Esophagus muscularis mucosa (tissue), 4 donors: Measurements from ENCODE around the gene CRNN. TPM values are rescaled to one million over a fixed set of nuclear protein-coding genes. Genes with fewer than 3 reads are reported as not detected.

Experiments
- DNase-seq: peaks from one replicate; pipeline ENCODE4 v3.0.0-alpha.2; 2017; ENCODE audit errors: extremely low spot score
- H3K27ac ChIP-seq, 4 donors: fragments of 200-600 bp; sonication (generic); replicated peaks in 1 of 4; 1 replicate in 3 of 4; 2 replicates in 1 of 4; pipeline ENCODE4 v1.5.1; 2016 to 2019; ENCODE audit warnings: mild to moderate bottlenecking in 1 of 4
- H3K27me3 ChIP-seq, 4 donors: fragments of 200-600 bp; sonication (generic); one replicate each; pipeline versions ENCODE4 v1.5.1 to v1.6.0; 2016 to 2019
- H3K36me3 ChIP-seq, 4 donors: fragments of 200-600 bp; sonication (generic); one replicate each; pipeline ENCODE4 v1.5.1; 2016 to 2019
- H3K4me1 ChIP-seq, 4 donors: fragments of 200-600 bp; sonication (generic); one replicate each; pipeline ENCODE4 v1.5.1; 2016 to 2019
- H3K4me3 ChIP-seq, 4 donors: fragments of 200-600 bp; sonication (generic); 1 replicate in 2 of 4; 2 replicates in 2 of 4; pipeline ENCODE4 v1.5.1; 2016 to 2019; ENCODE audit warnings: mild to moderate bottlenecking in 4 of 4, moderate library complexity in 1 of 4
- H3K9me3 ChIP-seq, 4 donors: fragments of 200-600 bp; sonication (generic); 1 replicate in 3 of 4; 2 replicates in 1 of 4; pipeline ENCODE4 v1.5.1; 2016 to 2019
- CTCF ChIP-seq, 3 experiments: fragments of 200-600 bp in 2 of 3; fragments of 450-650 bp in 1 of 3; sonication (generic) in 2 of 3; IDR thresholded peaks; one replicate each; pipeline ENCODE4 v1.5.1; 2017 to 2019; ENCODE audit warnings: antibody characterized with exemption in 3 of 3, mild to moderate bottlenecking in 2 of 3, moderate library complexity in 1 of 3
- EP300 ChIP-seq: sonication (generic); formaldehyde crosslinking; IDR thresholded peaks from one replicate; pipeline ENCODE4 v1.6.1; 2017; ENCODE audit warnings: antibody characterized with exemption
- POLR2A ChIP-seq: fragments of 450-650 bp; IDR thresholded peaks from one replicate; pipeline ENCODE4 v1.6.1; 2017; ENCODE audit warnings: antibody characterized with exemption, moderate library complexity, mild to moderate bottlenecking, low read depth
- POLR2AphosphoS5 ChIP-seq, 2 donors: sonication (generic); formaldehyde crosslinking; IDR thresholded peaks; one replicate each; pipeline ENCODE4 v1.6.1; 2017; ENCODE audit warnings: antibody characterized with exemption in 2 of 2
- WGBS: methylation state at CpG from one replicate; pipeline ENCODE4 v1.1.5; 2018; 5-methylcytosine and 5-hydroxymethylcytosine counted together
- intact Hi-C: fragments of 100-400 bp; cut with DNase I; formaldehyde crosslinking; loops from one replicate; pipeline ENCODE4 v1.15.1; 2023
- total RNA-seq, 4 donors: library from RNA; depleted of rRNA; stranded (reverse); fragments of >200 nt; gene quantifications; one replicate each; pipeline versions ENCODE4 v1.1.0 to v1.2.1, GENCODE V29; 2016

CRNN gene
- total RNA-seq, 4 donors from 2014 or later = 0.23 to 3.7 TPM; not detected in 2

DNA sequence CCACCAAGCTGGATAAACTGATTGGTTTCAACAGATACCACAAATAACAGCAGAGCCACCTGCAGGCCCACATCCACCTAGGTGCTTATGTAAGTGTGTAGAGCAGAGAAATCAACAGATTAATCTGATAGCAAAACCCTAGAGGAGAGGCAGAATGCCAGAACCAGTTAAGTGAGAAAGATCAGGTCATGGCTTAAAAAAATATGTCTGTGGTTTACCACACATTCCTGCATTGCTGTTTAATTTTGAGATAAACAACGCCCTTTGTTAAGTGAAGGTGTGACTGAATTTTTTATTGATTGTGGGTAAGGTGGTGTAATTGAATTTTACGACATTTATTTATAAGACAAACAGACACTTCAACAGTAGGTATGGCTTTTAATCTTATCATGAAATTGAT, 21.2 kb downstream of the CRNN start:
- Histone ChIP-seq H3K27ac (no peak overlapping the region), H3K4me1 (no peaks in the 10 kb centered on the region), H3K27me3 (no peaks in the 10 kb centered on the region), H3K4me3 (no peak overlapping the region), H3K36me3 (no peaks in the 10 kb centered on the region), H3K9me3 (no peaks in the 10 kb centered on the region)
- DNase-seq = no peak
- WGBS = 63% methylated on average over 2 of the region's 2 CpGs
- TF ChIP-seq POLR2A (no peak), EP300 (no peak), POLR2AphosphoS5 (IDR thresholded peaks at IDR 0.05) (no peak), CTCF (IDR thresholded peaks at IDR 0.05) (no peak)
- intact Hi-C loops = no loop called here

DNA sequence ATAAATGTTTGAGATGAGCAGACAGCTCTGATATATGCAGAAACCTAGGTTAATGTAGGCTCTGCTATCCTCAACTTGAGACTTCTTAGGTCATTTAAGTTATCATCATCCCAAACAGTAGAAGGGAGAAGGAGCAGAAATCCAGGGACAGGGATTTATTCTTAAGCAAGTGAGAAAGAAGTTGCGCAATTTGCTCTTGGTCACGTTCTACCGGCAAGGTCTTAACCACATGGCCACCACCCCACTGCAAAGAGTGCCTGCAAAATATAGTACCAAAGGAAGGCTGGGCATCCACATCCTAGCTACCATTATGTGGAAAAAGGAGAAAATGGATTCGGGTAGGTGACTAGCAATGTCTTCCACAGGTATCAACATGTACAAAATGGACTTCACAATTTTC, 25.2 kb downstream of the CRNN start:
- H3K27ac ChIP-seq = no peak overlapping the region
- intact Hi-C loops = no loop called here
- H3K36me3 ChIP-seq = no peaks in the 10 kb centered on the region
- no peaks in the 10 kb centered on the region for H3K4me1 ChIP-seq
- 72% methylated on average over 4 of the region's 4 CpGs for WGBS
- no peak overlapping the region for H3K4me3 ChIP-seq
- TF ChIP-seq POLR2AphosphoS5 (IDR thresholded peaks at IDR 0.05) (no peak), EP300 (no peak), CTCF (IDR thresholded peaks at IDR 0.05) (no peak), POLR2A (no peak)
- H3K27me3 ChIP-seq = no peaks in the 10 kb centered on the region
- H3K9me3 ChIP-seq = no peaks in the 10 kb centered on the region
- DNase-seq = no peak

DNA sequence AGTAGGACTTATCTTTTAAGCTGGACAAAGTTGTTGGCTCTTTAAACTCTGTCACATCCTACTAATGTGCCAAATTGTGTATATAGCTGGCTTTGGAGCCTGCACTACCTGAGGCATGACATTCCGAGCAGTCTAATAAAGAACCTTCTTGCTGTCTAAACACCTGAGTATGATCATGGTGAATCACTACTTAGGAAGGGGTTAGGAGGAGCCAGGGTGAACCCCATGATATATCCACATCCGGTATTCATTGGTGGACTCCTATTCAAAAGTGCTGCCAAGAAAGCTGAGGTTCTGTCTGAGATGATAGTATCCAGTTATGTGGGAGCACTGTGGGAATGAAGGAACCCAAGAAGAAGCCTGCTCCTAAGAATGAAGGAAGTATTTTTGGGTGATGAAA, 27.1 kb downstream of the CRNN start:
- TF ChIP-seq POLR2A (no peak), EP300 (no peak), POLR2AphosphoS5 (IDR thresholded peaks at IDR 0.05) (no peak), CTCF (IDR thresholded peaks at IDR 0.05) (no peak)
- Histone ChIP-seq H3K36me3 (no peaks in the 10 kb centered on the region), H3K9me3 (no peaks in the 10 kb centered on the region), H3K27me3 (no peaks in the 10 kb centered on the region), H3K4me1 (no peaks in the 10 kb centered on the region), H3K4me3 (no peak overlapping the region), H3K27ac (no peak overlapping the region)
- WGBS = 69% methylated on average over 2 of the region's 2 CpGs
- intact Hi-C loops = no loop called here
- DNase-seq = no peak

GRCh38 chr1:152380932-152381331, 33.1 kb downstream of the CRNN start:
- TF ChIP-seq POLR2A (no peak), POLR2AphosphoS5 (IDR thresholded peaks at IDR 0.05) (no peak), EP300 (no peak), CTCF (IDR thresholded peaks at IDR 0.05) (no peak)

DNA sequence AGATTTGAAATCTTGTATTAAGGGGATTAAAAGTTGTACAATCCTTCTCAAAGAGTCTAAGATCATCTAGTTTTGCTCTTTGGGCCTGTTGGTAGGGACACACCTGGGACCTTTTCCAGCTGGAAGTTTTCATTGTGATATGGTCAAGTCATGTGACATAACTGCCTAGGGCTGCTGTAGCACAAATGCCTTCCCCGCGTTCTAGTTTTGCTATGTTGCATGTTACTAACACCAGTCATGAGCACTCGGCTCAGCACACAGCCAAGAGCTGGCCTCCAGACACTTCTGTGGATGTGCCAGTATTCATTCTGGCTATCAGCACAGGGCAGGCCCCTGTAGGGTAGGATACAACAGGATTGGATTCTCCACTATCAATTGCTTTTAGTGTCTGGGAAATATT, 39.6 kb downstream of the CRNN start:
- no peak overlapping the region for H3K27ac ChIP-seq
- H3K9me3 ChIP-seq = peaks cover 0 to 9% (median 3%) of the 10 kb centered on the region in 4 donors
- no peaks in the 10 kb centered on the region for H3K4me1 ChIP-seq
- H3K4me3 ChIP-seq = no peak overlapping the region
- intact Hi-C loops = no loop called here
- no peak for TF ChIP-seq POLR2A
- no peak for TF ChIP-seq EP300
- no peak for TF ChIP-seq POLR2AphosphoS5 (IDR thresholded peaks at IDR 0.05)
- TF ChIP-seq CTCF (IDR thresholded peaks at IDR 0.05) = no peak
- no peaks in the 10 kb centered on the region for H3K27me3 ChIP-seq
- no peak for DNase-seq
- 67% methylated on average over 3 of the region's 3 CpGs for WGBS
- no peaks in the 10 kb centered on the region for H3K36me3 ChIP-seq

More at GRCh38 chr1:152380932-152381331, 33.1 kb downstream of the CRNN start:
- H3K4me3 ChIP-seq = no peak overlapping the region
- no peaks in the 10 kb centered on the region for H3K36me3 ChIP-seq
- no peaks in the 10 kb centered on the region for H3K4me1 ChIP-seq
- intact Hi-C loops = no loop called here
- no peaks in the 10 kb centered on the region for H3K27me3 ChIP-seq
- no peak for DNase-seq
- no peak overlapping the region for H3K27ac ChIP-seq
- 62% methylated on average over 16 of the region's 16 CpGs for WGBS
- no peaks in the 10 kb centered on the region for H3K9me3 ChIP-seq
